PC-9 (cell line): Measurements from ENCODE around the gene ASCC3. TPM values are rescaled to one million over a fixed set of nuclear protein-coding genes. Genes with fewer than 3 reads are reported as not detected.

ENCODE experiments used
- BruUV-seq: library from RNA; stranded (reverse); fragments of 400-500 nt; replicated peaks from 2 replicates; lab custom pipeline; 2021; lab: Mats Ljungman, UMichigan
- CTCF ChIA-PET: fragments of 300-600 bp; sonication (Branson Sonifier 250); formaldehyde crosslinking; loops from one replicate; lab custom pipeline; 2022; ENCODE audit warnings: antibody characterized with exemption; lab: Charles Lee
- POLR2A ChIA-PET: fragments of 300-600 bp; sonication (Branson Sonifier 250); formaldehyde crosslinking; loops from one replicate; lab custom pipeline; 2022; ENCODE audit warnings: antibody characterized with exemption; ENCODE audit not compliant: unreplicated experiment; lab: Charles Lee
- DNase-seq, 2 experiments: peaks; one replicate each; pipeline versions ENCODE4 v3.0.0 to v3.0.0-alpha.2; 2015 to 2022; ENCODE audit warnings: mixed read lengths in 1 of 2
- H2AFZ ChIP-seq: fragments of 200-600 bp; sonication (generic); 2 replicates; pipeline ENCODE4 v1.8.1; 2017; ENCODE audit warnings: antibody characterized with exemption
- H3F3A ChIP-seq: fragments of 200-600 bp; sonication (generic); 2 replicates; pipeline ENCODE4 v1.8.1; 2017; ENCODE audit warnings: antibody characterized with exemption, mild to moderate bottlenecking, low read depth; ENCODE audit not compliant: insufficient read depth
- H3K27ac ChIP-seq: fragments of 200-600 bp; sonication (generic); 2 replicates; pipeline ENCODE4 v1.6.1; 2016; ENCODE audit warnings: mixed run types
- H3K27me3 ChIP-seq: fragments of 200-600 bp; sonication (generic); 2 replicates; pipeline ENCODE4 v1.6.1; 2016; ENCODE audit warnings: low read depth, mixed run types; ENCODE audit not compliant: insufficient read depth
- H3K36me3 ChIP-seq: fragments of 200-600 bp; sonication (generic); 2 replicates; pipeline ENCODE4 v1.6.1; 2016; ENCODE audit warnings: low read depth, mixed run types
- H3K4me1 ChIP-seq: fragments of 200-600 bp; sonication (generic); replicated peaks from 2 replicates; pipeline ENCODE4 v1.6.1; 2016; ENCODE audit warnings: mixed run types; ENCODE audit not compliant: insufficient read depth
- H3K4me2 ChIP-seq: fragments of 200-600 bp; sonication (generic); 2 replicates; pipeline ENCODE4 v1.6.1; 2017; ENCODE audit warnings: mixed run types
- H3K4me3 ChIP-seq: fragments of 200-600 bp; sonication (generic); 2 replicates; pipeline ENCODE4 v1.6.1; 2016; ENCODE audit warnings: mixed run types
- H3K79me2 ChIP-seq: fragments of 200-600 bp; sonication (generic); 2 replicates; pipeline ENCODE4 v1.6.1; 2017; ENCODE audit warnings: low read depth, mixed run types
- H3K9me2 ChIP-seq: fragments of 200-600 bp; sonication (generic); 2 replicates; pipeline ENCODE4 v1.8.1; 2017; ENCODE audit warnings: mild to moderate bottlenecking; ENCODE audit not compliant: insufficient read depth
- H3K9me3 ChIP-seq: fragments of 200-600 bp; sonication (generic); 2 replicates; pipeline ENCODE4 v1.8.1; 2016; ENCODE audit warnings: low read depth; ENCODE audit not compliant: insufficient read depth
- H4K20me1 ChIP-seq: fragments of 200-600 bp; sonication (generic); 2 replicates; pipeline ENCODE4 v1.8.1; 2017; ENCODE audit not compliant: insufficient read depth
- EZH2 ChIP-seq: fragments of 200-600 bp; sonication (generic); IDR thresholded peaks from 2 replicates; pipeline ENCODE4 v1.8.0; 2017; ENCODE audit warnings: antibody characterized with exemption, low read depth
- intact Hi-C: fragments of 100-400 bp; cut with micrococcal nuclease; formaldehyde crosslinking; loops from one replicate; pipeline ENCODE4 v1.10.0; 2022; ENCODE audit not compliant: unreplicated experiment
- total RNA-seq: library from RNA; stranded (reverse); gene quantifications from 2 replicates; pipeline ENCODE4 v1.2.3, GENCODE V29; 2021
- TF ChIP-seq, protein P1 (sequence below): fragments of 200-600 bp; sonication (generic); conservative IDR thresholded peaks from 2 replicates; pipeline ENCODE4 v1.6.1; 2017; ENCODE audit warnings: mixed run types, antibody characterized with exemption, mild to moderate bottlenecking, moderate library complexity

Gene ASCC3
- total RNA-seq, 1 experiment from 2014 or later, result 29.4 TPM

DNA sequence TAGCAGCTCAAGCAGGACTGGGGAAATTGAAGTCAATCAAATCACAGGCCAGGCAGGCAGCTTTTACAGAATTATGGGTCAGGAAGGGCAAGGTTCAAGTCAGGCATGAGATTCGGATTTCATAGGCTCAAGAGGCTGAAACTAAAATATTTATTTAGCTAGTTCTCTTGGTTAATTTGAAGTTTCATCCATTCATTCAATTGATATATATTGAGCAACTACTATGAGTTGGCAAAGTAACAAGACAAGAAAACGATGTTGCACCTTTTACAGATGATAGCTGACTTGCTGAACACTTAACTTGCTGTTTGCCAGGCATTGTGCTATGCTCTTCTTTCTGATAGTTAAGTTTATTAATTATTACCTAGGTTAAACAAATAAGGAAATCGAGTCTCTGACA lies 20.5 kb upstream of the ASCC3 start:
- intact Hi-C loops, result no loop called here
- H3K27me3 ChIP-seq, result no peaks in the 10 kb centered on the region
- H4K20me1 ChIP-seq, result no peaks in the 10 kb centered on the region
- H3K4me2 ChIP-seq, result no peak overlapping the region
- H3K9me3 ChIP-seq, result peaks cover 3% of the 10 kb centered on the region; the same call in 1 of the 2 replicates
- H3F3A ChIP-seq, result no peaks in the 10 kb centered on the region
- no peaks in the 10 kb centered on the region for H3K79me2 ChIP-seq
- no peaks in the 10 kb centered on the region for H3K36me3 ChIP-seq
- ChIA-PET POLR2A (interaction anchor here (0.6 kb wide), 1 partner anchor 1438 kb away, joined by 4 read pairs; no protein-coding TSS in a partner anchor), CTCF (no interaction called here)
- no peak overlapping the region for H3K4me3 ChIP-seq
- TF ChIP-seq EZH2, result no peak
- TF ChIP-seq, protein P1, sequence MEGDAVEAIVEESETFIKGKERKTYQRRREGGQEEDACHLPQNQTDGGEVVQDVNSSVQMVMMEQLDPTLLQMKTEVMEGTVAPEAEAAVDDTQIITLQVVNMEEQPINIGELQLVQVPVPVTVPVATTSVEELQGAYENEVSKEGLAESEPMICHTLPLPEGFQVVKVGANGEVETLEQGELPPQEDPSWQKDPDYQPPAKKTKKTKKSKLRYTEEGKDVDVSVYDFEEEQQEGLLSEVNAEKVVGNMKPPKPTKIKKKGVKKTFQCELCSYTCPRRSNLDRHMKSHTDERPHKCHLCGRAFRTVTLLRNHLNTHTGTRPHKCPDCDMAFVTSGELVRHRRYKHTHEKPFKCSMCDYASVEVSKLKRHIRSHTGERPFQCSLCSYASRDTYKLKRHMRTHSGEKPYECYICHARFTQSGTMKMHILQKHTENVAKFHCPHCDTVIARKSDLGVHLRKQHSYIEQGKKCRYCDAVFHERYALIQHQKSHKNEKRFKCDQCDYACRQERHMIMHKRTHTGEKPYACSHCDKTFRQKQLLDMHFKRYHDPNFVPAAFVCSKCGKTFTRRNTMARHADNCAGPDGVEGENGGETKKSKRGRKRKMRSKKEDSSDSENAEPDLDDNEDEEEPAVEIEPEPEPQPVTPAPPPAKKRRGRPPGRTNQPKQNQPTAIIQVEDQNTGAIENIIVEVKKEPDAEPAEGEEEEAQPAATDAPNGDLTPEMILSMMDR, result no peak
- H2AFZ ChIP-seq, result 0 out of 2 replicates have a peak overlapping the region, but pooled peaks have one; percentile 29
- no peaks in the 10 kb centered on the region for H3K9me2 ChIP-seq
- H3K27ac ChIP-seq, result no peak overlapping the region
- no peaks in the 10 kb centered on the region for H3K4me1 ChIP-seq
- BruUV-seq, result no TSS peak
- DNase-seq, result no peak

GRCh38 chr6:100899202-100899601 lies 18.1 kb upstream of the ASCC3 start:
- intact Hi-C loops, result no loop called here
- TF ChIP-seq EZH2, result no peak
- TF ChIP-seq, protein P1, result no peak
- Histone ChIP-seq H3K9me3 (peaks cover 3% of the 10 kb centered on the region; the same call in 1 of the 2 replicates), H3K4me2 (no peak overlapping the region), H3K36me3 (no peaks in the 10 kb centered on the region), H2AFZ (no peak overlapping the region), H4K20me1 (no peaks in the 10 kb centered on the region), H3K4me1 (no peaks in the 10 kb centered on the region), H3K4me3 (no peak overlapping the region), H3K79me2 (no peaks in the 10 kb centered on the region), H3K27ac (no peak overlapping the region), H3K27me3 (no peaks in the 10 kb centered on the region), H3K9me2 (no peaks in the 10 kb centered on the region), H3F3A (no peaks in the 10 kb centered on the region)
- ChIA-PET CTCF (no interaction called here), POLR2A (no interaction called here)
- DNase-seq, result no peak
- no TSS peak for BruUV-seq

- intact Hi-C loops, result no loop called here
- Histone ChIP-seq H3K4me3 (no peak overlapping the region), H3K9me2 (no peaks in the 10 kb centered on the region), H3K27ac (no peak overlapping the region), H3K36me3 (no peaks in the 10 kb centered on the region), H4K20me1 (no peaks in the 10 kb centered on the region), H3K79me2 (no peaks in the 10 kb centered on the region), H3K9me3 (peaks cover 3% of the 10 kb centered on the region; the same call in 1 of the 2 replicates), H3F3A (no peaks in the 10 kb centered on the region), H3K27me3 (no peaks in the 10 kb centered on the region), H3K4me2 (no peak overlapping the region), H2AFZ (no peak overlapping the region), H3K4me1 (no peaks in the 10 kb centered on the region)
- CTCF ChIA-PET, result no interaction called here
- no peak for DNase-seq
- BruUV-seq, result no TSS peak
- TF ChIP-seq, protein P1, result no peak
- no peak for TF ChIP-seq EZH2
- POLR2A ChIA-PET, result no interaction called here
These were observed 16.5 kb upstream of the ASCC3 start for GRCh38 chr6:100897671-100898070.
